Ramos (cell line): Measurements from ENCODE around the gene MYPN.
"Not testable (repeated sequence)": the region's sequence is repeated elsewhere in the genome, so short reads cannot be mapped to it uniquely, and the experiment has no call there.

ENCODE experiments used
- in situ Hi-C: fragments of 300-500 bp; cut with MboI; formaldehyde crosslinking; loops from one replicate; pipeline ENCODE4 v1.14.3; 2022; ENCODE audit warnings: low sequenced_read_pairs; ENCODE audit not compliant: unreplicated experiment

Gene MYPN

GRCh38 chr10:68166871-68167585 lies 57.7 kb downstream of the MYPN start:
- in situ Hi-C loops = no loop called here

DNA sequence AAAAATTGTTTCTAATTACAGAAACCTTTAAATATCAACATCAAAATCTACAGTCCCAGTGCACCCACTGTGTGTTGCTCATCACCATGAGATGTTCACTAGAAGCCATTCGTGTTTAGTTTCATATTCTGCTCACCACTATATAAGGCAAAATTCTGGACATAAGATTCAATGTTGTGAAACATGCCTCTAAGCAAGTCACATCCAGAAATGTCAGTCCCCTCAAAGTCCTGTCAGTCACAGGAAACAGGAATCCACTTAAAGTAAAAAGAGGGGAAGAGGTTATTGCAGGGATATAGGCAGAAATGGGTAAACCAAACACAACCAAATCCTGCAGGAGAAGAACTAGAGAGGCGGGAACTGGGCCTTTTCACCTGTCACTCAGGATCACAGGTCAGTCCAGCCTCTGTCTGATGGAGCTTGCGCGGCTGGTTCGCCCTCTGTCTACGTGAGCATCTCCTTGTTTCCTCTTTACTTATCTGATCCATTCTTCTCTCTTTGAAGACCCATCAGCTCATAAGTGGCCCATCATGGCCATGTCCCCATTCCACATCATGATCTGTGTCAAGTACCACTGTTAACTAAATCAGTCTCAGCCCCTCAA lies 58.4 kb downstream of the MYPN start:
- in situ Hi-C loops = no loop called here

DNA sequence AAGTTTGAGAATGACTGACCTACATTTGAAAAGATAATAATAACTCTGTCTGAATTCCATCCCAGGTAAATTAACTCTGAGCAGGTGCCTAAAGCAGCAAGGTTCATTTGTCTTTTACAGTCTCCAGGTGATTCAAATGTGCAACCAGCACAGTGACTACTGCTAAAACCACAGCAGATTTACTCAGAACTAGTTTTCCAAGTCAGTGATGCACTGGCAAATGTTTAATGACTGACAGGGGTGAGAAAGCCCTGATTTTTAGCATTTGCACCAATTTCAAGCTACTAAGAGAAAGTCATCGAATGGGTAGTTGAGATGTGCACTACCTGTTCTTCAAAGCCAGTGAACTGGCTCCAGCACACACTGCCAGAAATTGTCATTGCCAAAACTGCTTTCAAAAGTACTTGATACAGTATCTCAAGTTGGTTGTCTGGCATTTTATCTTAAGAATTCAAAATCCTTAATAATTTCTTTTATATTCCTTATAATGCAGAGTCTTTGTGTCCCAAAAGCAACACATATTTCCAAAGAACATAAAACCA lies 62.3 kb downstream of the MYPN start:
- in situ Hi-C loops = no loop called here

- in situ Hi-C loops = no loop called here
Observed at GRCh38 chr10:68172324-68172723, 63.0 kb downstream of the MYPN start.

DNA sequence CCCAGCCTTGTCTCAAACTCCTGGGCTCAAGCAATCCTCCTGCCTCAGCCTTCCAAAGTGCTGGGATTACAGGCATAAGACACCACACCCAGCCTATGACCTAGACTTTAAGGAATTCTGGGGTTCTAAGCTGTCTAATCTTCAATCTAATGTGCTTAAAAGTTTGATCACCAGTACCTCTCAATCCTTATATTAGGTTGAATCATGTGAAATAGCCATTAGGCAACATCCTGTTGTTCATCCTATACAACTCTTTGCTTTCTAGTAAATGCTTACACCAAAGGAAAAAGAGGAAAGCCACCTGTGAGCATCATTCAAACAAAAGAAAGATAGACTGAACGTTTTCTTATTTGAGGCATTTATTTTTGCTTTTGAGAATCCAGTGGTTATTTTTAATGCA lies 66.7 kb downstream of the MYPN start:
- in situ Hi-C loops = no loop called here

GRCh38 chr10:68176797-68177196 lies 67.5 kb downstream of the MYPN start:
- in situ Hi-C loops = no loop called here

DNA sequence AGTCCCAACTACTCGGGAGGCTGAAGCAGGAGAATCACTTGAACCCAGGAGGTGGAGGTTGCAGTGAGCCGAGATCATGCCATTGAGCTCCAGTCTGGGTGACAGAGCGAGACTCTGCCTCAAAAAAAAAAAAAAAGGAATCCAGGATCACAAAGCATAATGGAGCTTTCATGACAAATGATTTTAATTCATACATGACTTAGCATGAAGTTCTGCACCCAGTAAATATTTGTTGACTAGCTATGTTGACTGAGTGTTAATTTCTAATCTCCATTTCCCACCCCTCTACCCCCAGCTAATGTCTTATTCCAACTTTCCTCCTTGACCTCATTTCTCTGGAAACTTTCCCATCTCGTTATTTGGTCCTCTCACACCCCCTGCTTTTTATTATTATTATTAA lies 69.3 kb downstream of the MYPN start:
- in situ Hi-C loops = no loop called here

GRCh38 chr10:68179016-68179415 lies 69.7 kb downstream of the MYPN start:
- in situ Hi-C loops = no loop called here

GRCh38 chr10:68180490-68180889 lies 71.2 kb downstream of the MYPN start:
- in situ Hi-C loops = no loop called here

DNA sequence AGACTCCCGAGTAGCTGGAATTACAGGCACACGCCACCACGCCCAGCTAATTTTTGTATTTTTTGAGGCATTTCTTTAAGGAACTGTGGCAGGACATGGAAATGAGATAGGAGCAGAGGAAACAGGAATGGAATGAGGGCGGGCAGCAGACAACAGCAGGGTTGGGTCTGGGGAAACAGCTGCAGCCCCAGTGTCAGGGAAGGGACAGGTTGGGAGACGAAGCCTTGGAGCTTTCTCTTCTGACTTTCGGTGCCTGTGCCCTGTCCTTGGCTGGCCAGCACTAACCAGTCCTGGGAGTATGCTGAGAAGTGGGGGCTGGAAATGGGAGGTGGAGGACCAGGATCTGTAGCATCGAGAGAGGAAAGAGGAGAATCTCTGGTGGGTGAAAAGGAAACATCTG lies 75.3 kb downstream of the MYPN start:
- in situ Hi-C loops = no loop called here

GRCh38 chr10:68185085-68185484 lies 75.8 kb downstream of the MYPN start:
- in situ Hi-C loops = no loop called here

DNA sequence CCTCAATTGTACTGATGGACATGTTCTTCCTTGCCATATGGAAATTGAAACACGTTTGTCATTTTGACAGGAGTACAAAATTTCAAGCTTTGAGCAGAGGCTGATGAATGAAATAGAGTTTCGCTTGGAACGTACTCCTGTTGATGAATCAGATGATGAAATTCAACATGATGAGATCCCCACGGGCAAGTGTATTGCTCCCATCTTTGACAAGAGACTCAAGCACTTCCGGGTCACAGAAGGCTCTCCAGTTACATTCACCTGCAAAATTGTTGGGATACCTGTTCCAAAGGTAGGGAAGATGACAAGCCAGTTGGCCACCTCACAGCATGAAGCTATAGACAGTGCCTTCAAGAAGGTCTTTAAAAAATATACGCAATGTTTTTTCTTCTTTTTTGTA lies 79.5 kb downstream of the MYPN start:
- in situ Hi-C loops = no loop called here

DNA sequence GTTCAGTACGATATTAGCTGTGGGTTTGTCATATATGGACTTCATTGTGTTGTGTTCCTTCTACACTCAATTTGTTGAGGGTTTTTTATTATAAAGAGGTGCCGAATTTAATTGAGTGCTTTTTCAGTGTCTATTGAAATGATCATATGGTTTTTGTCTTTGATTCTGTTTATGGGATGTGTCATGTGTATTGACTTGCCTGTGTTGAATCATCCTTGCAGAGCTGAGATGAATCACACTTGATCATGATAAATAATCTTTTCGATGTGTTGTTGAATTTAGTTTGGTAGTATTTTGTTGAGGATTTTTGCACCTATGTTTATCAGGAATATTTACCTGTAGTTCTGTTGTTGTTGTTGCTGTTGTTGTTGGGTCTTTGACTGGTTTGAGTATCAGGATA lies 82.8 kb downstream of the MYPN start:
- in situ Hi-C loops = no loop called here

DNA sequence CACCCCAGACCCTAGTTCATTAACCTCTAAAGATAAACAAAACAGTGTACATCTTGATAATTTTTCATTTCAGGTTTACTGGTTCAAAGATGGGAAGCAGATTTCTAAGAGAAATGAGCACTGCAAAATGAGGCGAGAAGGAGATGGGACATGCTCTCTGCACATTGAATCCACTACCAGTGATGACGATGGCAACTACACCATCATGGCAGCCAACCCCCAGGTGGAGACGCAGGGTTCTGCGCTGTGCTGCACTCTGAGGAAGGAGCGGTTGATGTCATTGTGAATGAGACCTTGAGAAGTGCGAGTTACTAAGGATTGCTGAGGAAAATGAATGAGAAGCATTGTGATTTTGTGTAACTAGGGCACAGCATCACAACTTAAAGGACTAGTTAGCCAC lies 85.0 kb downstream of the MYPN start:
- in situ Hi-C loops = no loop called here

DNA sequence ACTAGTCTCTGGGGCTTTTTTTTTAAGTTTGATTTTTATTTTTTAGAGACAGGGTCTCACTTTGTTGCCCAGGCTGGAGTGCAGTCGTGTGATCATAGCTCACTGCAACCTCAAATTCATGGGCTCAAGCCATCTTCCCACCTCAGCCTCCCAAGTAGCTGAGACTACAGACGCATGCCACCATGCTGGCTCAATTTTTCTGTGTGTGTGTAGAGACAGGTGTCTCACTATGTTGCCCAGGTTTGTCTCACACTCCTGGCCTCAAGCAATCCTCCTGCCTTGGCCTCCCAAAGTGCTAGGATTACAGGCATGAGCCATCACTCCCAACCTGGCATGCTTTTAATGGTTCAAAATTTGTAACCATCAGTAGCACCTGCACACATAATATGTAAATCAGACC lies 86.5 kb downstream of the MYPN start:
- in situ Hi-C loops = not testable (repeated sequence)

DNA sequence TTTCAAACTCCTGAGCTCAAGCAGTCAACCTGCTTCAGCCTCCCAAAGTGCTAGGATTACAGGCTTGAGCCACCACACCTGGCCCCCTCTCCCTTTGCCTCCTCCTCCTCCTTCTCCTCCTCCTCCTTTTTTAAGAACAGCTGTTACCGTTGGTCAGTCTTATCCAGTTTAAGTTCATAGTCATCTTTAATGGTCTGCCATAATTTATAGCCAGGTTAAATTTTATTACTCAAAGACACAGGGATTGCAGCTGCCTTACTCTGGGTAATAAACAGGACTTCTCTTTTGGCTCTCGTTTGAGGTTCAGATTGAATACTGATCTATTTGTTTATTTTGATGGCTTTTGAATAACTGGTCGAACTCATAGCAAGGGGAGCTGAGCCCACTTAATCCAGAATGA lies 87.4 kb downstream of the MYPN start:
- in situ Hi-C loops = no loop called here

DNA sequence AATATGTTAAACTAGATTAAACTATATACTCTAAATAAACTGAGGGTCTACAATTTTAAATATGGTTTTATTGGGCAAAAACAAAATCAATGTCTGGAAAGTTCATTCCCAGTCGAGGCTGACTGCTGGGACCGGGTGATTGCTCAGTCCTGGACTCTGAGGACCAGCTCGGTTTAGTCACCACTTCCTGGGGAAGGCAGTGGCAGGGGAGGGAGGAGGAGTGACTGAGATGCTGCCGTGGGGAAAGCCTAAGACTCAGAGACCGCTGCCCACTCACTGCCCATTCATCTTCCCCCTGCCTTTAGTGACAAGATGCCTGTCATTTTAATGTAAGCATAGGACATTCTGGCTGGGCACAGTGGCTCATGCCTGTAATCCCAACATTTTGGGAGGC lies 93.7 kb downstream of the MYPN start:
- in situ Hi-C loops = no loop called here

- in situ Hi-C loops = no loop called here
Observed at GRCh38 chr10:68208424-68209042, 99.2 kb downstream of the MYPN start.

- in situ Hi-C loops = no loop called here
Observed at GRCh38 chr10:68211669-68212068, 102.4 kb downstream of the MYPN start.

DNA sequence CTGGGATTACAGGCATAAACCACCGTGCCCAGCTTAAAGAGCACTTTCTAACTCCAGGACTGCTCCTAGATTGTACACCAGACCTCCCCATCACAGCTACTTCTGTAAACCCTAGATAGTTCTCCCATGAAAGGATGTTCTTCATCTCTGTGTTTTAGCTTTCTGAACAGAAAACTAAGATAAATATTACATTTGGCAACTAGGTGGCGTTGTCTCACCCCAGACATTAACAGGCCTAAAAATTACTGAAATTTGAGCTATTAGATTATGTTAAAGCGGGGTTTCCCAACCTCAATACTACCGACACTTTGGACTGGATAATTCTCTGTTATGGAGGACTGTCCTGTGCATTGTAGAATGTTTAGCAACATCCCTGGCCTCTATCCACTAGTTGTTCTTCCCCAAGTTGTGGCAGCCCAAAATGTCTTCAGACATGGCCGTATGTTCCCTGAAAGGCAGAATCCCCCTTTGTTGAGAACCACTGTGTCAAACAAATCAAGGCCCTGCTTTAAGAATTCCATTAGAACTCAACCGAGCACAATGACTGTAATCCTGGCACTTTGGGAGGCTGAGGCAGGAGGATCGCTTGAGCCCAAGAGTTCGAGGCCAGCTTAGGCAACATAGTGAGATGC lies 103.5 kb downstream of the MYPN start:
- in situ Hi-C loops = no loop called here

DNA sequence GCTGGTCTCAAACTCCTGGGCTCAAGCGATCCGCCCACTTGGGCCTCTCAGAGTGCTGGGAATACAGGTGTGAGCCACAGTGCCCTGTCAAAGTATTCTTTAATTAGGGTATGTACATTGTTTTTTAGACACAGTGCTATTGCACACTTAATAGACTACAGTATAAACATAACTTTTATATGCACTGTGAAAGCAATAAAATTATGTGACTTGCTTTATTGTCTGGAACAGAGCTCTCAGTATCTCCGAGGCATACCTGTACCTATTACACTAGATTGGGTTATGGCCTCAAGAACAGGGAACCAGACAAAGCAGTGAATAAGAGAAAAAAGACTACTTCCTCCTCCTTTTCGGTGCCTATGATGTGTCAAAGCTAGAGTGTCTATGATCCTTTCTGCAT lies 109.5 kb downstream of the MYPN start:
- in situ Hi-C loops = loop anchor here (5.0 kb wide), 1 partner anchor 79 kb away; no protein-coding TSS in a partner anchor
